Thymus (tissue), 14 donors: ENCODE measurements around the gene NEDD9. TPM values are rescaled to one million over a fixed set of nuclear protein-coding genes. Genes with fewer than 3 reads are reported as not detected.

Experiments used
- DNase-seq, 9 donors: peaks; one replicate each; pipeline ENCODE4 v3.0.0-alpha.2; 2013; ENCODE audit warnings: low spot score in 9 of 9, low read depth in 6 of 9, missing footprints in 1 of 9
- H3K27ac ChIP-seq, 2 donors: one replicate each; pipeline ENCODE4 v1.5.1; 2013; ENCODE audit warnings: control low read depth in 1 of 2, low read depth in 1 of 2, low read length in 1 of 2, mild to moderate bottlenecking in 1 of 2, moderate library complexity in 1 of 2
- H3K27me3 ChIP-seq, 2 donors: one replicate each; pipeline ENCODE4 v1.5.1; 2013; ENCODE audit warnings: low read length in 1 of 2; ENCODE audit not compliant: control insufficient read depth in 2 of 2, insufficient read depth in 1 of 2
- H3K36me3 ChIP-seq, 2 donors: one replicate each; pipeline ENCODE4 v1.5.1; 2013; ENCODE audit warnings: low read length in 1 of 2, mild to moderate bottlenecking in 1 of 2, moderate library complexity in 1 of 2; ENCODE audit not compliant: control insufficient read depth in 2 of 2, insufficient read depth in 2 of 2
- H3K4me1 ChIP-seq, 2 donors: one replicate each; pipeline ENCODE4 v1.5.1; 2013; ENCODE audit warnings: low read length in 2 of 2; ENCODE audit not compliant: control insufficient read depth in 2 of 2, insufficient read depth in 2 of 2
- H3K4me3 ChIP-seq, 2 donors: one replicate each; pipeline ENCODE4 v1.5.1; 2013; ENCODE audit warnings: low read length in 2 of 2, control low read depth in 1 of 2, mild to moderate bottlenecking in 1 of 2
- H3K9me3 ChIP-seq, 2 donors: one replicate each; pipeline ENCODE4 v1.5.1; 2013; ENCODE audit warnings: low read length in 1 of 2, mild to moderate bottlenecking in 1 of 2; ENCODE audit not compliant: control insufficient read depth in 2 of 2, insufficient read depth in 1 of 2
- WGBS: extraction: QIAGEN DNeasy Blood & Tissue Kit; methylation state at CpG from one replicate; pipeline ENCODE4 v1.1.7; 2013; 5-methylcytosine and 5-hydroxymethylcytosine counted together
- long read RNA-seq, 10 donors: transcript quantifications; one replicate each; lab custom pipeline, GENCODE V29; 2026
- polyA plus RNA-seq: library from polyadenylated mRNA; stranded (reverse); fragments of 200-250 nt; gene quantifications from one replicate; pipeline ENCODE4 v1.2.3, GENCODE V29; 2013
- total RNA-seq: library from RNA; stranded (reverse); fragments of 120-200 nt; gene quantifications from one replicate; pipeline ENCODE4 v1.2.4, GENCODE V29; 2013
- donor health status: healthy.

Gene NEDD9, protein sequence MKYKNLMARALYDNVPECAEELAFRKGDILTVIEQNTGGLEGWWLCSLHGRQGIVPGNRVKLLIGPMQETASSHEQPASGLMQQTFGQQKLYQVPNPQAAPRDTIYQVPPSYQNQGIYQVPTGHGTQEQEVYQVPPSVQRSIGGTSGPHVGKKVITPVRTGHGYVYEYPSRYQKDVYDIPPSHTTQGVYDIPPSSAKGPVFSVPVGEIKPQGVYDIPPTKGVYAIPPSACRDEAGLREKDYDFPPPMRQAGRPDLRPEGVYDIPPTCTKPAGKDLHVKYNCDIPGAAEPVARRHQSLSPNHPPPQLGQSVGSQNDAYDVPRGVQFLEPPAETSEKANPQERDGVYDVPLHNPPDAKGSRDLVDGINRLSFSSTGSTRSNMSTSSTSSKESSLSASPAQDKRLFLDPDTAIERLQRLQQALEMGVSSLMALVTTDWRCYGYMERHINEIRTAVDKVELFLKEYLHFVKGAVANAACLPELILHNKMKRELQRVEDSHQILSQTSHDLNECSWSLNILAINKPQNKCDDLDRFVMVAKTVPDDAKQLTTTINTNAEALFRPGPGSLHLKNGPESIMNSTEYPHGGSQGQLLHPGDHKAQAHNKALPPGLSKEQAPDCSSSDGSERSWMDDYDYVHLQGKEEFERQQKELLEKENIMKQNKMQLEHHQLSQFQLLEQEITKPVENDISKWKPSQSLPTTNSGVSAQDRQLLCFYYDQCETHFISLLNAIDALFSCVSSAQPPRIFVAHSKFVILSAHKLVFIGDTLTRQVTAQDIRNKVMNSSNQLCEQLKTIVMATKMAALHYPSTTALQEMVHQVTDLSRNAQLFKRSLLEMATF
- total RNA-seq = 29.4 TPM
- 15.0 TPM for polyA plus RNA-seq
- long read RNA-seq, donor 1 = 0 reads
- long read RNA-seq, donor 2 = 0 reads
- long read RNA-seq, donor 3, transcript NEDD9-208 (8 exons, 3,211 nt) = major isoform, 5 of 11 reads
- long read RNA-seq, donor 3, partial matches to known transcripts = 5 of 11 reads
- long read RNA-seq, donor 3, other reads (novel, unspliced or antisense) = 0 of 11 reads
- long read RNA-seq, donor 4, full-length matches to known transcripts = 5 of 5 reads
- long read RNA-seq, donor 4, partial matches to known transcripts = 0 of 5 reads
- long read RNA-seq, donor 4, other reads (novel, unspliced or antisense) = 0 of 5 reads
- long read RNA-seq, donor 5, full-length matches to known transcripts = 8 of 21 reads
- long read RNA-seq, donor 5, partial matches to known transcripts = 13 of 21 reads
- long read RNA-seq, donor 5, other reads (novel, unspliced or antisense) = 0 of 21 reads
- long read RNA-seq, donor 6, full-length matches to known transcripts = 6 of 6 reads
- long read RNA-seq, donor 6, partial matches to known transcripts = 0 of 6 reads
- long read RNA-seq, donor 6, other reads (novel, unspliced or antisense) = 0 of 6 reads
- long read RNA-seq, donor 7, full-length matches to known transcripts = 4 of 4 reads
- long read RNA-seq, donor 7, partial matches to known transcripts = 0 of 4 reads
- long read RNA-seq, donor 7, other reads (novel, unspliced or antisense) = 0 of 4 reads
- long read RNA-seq, donor 8, partial matches to known transcripts = 0 of 1 reads
- long read RNA-seq, donor 8, other reads (novel, unspliced or antisense) = 0 of 1 reads
- long read RNA-seq, donor 9 = 0 reads
- long read RNA-seq, donor 10, partial matches to known transcripts = 0 of 2 reads
- long read RNA-seq, donor 10, other reads (novel, unspliced or antisense) = 0 of 2 reads

DNA sequence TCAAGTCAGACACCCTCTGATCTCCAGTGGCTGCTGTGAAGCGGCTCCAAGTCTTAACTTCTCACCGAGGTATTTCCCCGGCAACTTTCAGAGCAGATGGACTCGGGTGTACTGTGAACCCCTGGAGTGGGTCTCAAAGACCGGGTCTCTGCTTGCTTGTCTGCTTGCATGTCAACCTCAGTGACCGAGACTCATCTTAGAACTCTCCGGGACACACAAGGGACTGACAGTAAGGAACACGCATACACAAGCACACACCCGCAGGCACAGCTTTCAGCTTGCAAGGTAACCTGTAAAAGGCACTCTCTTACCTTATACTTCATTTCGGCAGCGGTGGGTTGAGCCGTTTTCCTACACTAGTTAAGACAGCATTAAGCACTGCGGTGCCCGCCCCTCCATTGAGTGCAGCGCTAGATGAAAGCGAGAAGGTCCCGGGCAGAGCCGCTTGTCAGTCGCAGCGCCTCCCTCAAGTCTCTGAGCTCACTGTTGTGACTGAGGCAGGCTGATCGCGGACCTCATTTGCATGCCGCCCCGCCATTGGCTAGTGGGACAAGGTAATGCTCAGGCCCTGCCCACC, at the start of gene NEDD9:
NEDD9 (minus strand) TSS at position 476 of the 577 bp plus-strand sequence; CDS start at position 323, 153 bp downstream.
- WGBS = 2% methylated on average over 24 of the region's 24 CpGs
- Histone ChIP-seq H3K4me1 (peaks cover 22 to 45% of the 10 kb centered on the region in 2 donors), H3K27me3 (no peaks in the 10 kb centered on the region), H3K9me3 (no peaks in the 10 kb centered on the region), H3K4me3 (peak within 1 kb of the TSS; percentile 76 to 81), H3K36me3 (no peaks in the 10 kb centered on the region), H3K27ac (peak within 1 kb of the TSS; percentile 85 to 96)
- DNase-seq = peak; percentile 79 to 98 (median 93)

DNA sequence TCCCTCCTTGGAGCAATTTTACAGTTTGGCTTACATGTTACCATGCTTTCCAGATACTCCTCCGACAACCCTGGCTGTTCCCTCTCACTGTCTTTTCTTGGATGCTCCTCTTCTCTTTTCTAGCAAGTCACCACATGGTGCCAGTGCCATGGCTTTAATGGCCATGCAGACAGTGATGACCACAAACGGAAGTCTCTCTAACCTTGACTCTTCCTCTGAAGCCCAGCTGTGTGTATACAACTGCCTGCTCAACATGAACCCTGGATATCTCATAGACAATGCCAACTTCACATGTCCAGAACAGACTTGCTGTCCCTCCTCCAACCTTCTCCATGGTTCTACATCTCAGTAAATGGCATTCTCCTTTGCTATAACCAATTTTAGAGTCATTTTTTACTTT, 49.8 kb upstream of the NEDD9 start:
- Histone ChIP-seq H3K4me1 (no peaks in the 10 kb centered on the region), H3K27ac (no peak overlapping the region), H3K27me3 (no peaks in the 10 kb centered on the region), H3K4me3 (no peak overlapping the region), H3K9me3 (no peaks in the 10 kb centered on the region), H3K36me3 (no peaks in the 10 kb centered on the region)
- 91% methylated on average over 2 of the region's 2 CpGs for WGBS
- no peak for DNase-seq

DNA sequence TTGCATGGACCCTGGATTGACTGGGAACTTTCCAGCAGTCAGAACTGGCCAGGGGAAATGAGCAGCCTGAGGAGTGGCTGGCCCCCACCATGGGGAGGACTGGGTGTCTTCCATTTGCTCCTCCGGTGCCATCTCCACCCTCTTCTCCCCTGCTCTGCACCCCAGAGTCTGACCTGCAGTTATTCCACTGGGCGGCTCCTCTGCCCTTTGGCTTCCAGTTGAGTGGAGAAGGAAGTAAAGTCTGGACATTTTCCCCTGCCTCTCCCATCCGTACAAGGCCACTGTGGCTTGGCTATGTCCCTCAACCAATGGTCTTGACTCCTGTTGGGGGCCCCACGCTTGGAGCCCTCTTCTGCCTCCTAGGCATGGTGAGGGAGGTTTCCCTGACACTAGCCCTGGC, 47.9 kb upstream of the NEDD9 start:
- no peaks in the 10 kb centered on the region for H3K36me3 ChIP-seq
- WGBS = 100% methylated on average over 4 of the region's 4 CpGs
- no peak overlapping the region for H3K27ac ChIP-seq
- no peaks in the 10 kb centered on the region for H3K9me3 ChIP-seq
- no peaks in the 10 kb centered on the region for H3K27me3 ChIP-seq
- no peak for DNase-seq
- H3K4me3 ChIP-seq = no peak overlapping the region
- H3K4me1 ChIP-seq = peaks cover 3 to 8% of the 10 kb centered on the region in 2 donors

DNA sequence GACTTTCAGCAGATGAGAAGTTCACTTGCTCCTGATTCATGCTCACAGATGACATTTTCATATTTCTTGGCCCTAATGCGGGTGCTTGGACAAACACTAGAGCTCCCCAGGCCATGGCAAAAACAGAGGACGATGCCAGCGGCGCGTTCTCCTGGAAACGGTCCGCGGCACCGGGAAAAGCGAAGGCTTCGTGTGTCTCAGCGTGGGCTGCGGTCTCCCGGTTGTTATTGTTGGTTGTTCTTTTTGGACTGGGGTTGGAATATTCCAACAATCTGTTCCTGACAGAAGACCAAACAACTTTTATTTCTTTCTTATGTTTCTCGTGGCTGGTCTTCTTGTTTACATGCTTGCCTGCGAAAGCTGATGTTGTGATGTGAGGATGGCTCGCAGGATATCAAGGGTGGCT, 46.8 kb upstream of the NEDD9 start:
- H3K9me3 ChIP-seq = no peaks in the 10 kb centered on the region
- peaks cover 3 to 9% of the 10 kb centered on the region in 2 donors for H3K4me1 ChIP-seq
- no peak overlapping the region for H3K27ac ChIP-seq
- no peak for DNase-seq
- H3K27me3 ChIP-seq = no peaks in the 10 kb centered on the region
- 95% methylated on average over 17 of the region's 17 CpGs for WGBS
- H3K36me3 ChIP-seq = no peaks in the 10 kb centered on the region
- no peak overlapping the region for H3K4me3 ChIP-seq

DNA sequence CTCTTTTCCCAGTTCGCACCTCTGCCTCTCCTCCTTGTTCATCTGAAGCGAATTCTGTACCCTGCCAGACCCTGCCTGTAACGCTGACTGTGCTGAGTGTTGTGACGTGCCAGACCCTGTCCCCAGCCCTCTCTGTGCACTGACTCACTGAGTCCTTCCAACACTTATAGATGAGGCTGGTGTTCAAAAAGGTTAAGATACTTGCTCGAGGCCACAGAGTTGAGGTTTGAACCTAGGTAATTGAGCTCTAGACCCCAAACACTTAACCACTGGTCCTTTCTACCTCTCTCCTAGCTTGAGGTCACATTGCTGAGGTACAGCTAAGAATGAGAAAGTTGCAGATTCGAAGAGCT, 45.7 kb upstream of the NEDD9 start:
- H3K36me3 ChIP-seq = no peaks in the 10 kb centered on the region
- no peak overlapping the region for H3K27ac ChIP-seq
- H3K9me3 ChIP-seq = no peaks in the 10 kb centered on the region
- 94% methylated on average over 6 of the region's 6 CpGs for WGBS
- peaks cover 3 to 9% of the 10 kb centered on the region in 2 donors for H3K4me1 ChIP-seq
- no peak for DNase-seq
- H3K27me3 ChIP-seq = no peaks in the 10 kb centered on the region
- no peak overlapping the region for H3K4me3 ChIP-seq

DNA sequence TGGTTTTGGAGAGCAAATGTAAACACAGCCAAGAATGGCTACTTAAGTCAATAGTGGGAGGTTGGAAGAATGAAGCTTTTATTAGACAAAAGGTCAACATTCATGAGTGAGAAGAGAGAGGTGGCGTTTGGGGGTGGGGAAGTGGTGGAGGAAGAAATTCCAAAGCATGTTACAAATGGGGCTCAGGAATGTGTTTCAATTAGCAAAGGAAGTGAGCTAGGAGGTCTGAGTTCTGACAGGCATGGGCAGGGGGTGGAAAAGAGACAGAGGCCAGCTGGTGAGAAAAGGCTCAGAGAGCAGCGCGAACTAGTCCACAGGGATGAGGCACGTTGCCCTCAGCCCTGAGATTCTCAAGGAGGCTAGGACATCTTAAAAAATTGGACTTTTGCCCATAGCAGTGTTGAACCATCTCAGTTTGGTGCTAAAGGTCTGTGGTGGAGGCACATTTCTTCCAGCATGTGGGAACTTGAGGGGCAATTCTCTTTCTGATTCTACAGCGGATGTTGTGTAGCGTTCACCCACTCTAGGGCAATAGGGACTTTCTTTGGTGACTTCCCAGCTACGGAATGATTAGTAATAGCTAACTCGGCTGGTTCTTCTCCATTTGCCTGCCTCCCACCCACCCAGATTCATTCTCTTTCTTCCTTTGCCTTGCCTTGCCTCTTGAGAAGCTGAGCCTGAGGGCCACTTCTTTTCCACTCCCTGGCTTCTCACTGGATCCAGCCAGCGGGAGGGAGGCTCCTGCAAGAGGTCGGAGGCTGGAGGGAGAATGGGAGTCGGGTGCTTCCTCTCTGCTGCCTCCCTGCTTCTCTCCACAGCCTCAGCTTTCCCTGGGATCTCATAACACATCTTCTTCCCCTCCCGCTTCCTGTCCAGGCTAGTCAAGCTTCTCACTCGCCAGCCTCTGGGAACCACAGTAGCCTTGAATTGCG, 45.1 kb upstream of the NEDD9 start:
- no peaks in the 10 kb centered on the region for H3K27me3 ChIP-seq
- 96% methylated on average over 14 of the region's 14 CpGs for WGBS
- DNase-seq = no peak
- H3K4me3 ChIP-seq = no peak overlapping the region
- no peak overlapping the region for H3K27ac ChIP-seq
- H3K4me1 ChIP-seq = peaks cover 3 to 9% of the 10 kb centered on the region in 2 donors
- H3K9me3 ChIP-seq = no peaks in the 10 kb centered on the region
- H3K36me3 ChIP-seq = peaks cover 0 to 3% of the 10 kb centered on the region in 2 donors

DNA sequence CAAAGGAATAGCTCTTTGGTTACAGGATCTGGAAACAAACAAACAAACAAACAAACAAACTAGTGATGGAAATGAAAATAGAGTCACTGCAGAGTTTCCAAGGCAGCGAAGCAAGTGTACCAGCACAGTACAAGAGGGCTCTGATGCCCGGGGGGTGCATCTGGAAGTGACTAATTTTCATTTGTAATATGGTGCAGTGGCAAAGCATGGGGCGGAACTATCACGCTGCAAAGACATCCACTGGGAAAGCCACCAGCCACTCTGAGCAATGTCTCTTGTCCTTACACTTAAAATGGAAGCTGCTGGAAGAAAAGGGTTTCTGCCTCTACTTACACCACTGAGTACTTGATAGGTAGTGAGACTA, 44.4 kb upstream of the NEDD9 start:
- Histone ChIP-seq H3K27ac (no peak overlapping the region), H3K4me3 (no peak overlapping the region), H3K27me3 (no peaks in the 10 kb centered on the region), H3K36me3 (peaks cover 0 to 3% of the 10 kb centered on the region in 2 donors), H3K4me1 (peaks cover 3 to 10% of the 10 kb centered on the region in 2 donors), H3K9me3 (no peaks in the 10 kb centered on the region)
- DNase-seq = no peak
- 59% methylated on average over 4 of the region's 4 CpGs for WGBS
